ENCODE measurements around the gene SHTN1. TPM values are rescaled to one million over a fixed set of nuclear protein-coding genes. Genes with fewer than 3 reads are reported as not detected.

SHTN1 gene
- total RNA-seq, 1 donor from 2014 or later, result 18.2 TPM

DNA sequence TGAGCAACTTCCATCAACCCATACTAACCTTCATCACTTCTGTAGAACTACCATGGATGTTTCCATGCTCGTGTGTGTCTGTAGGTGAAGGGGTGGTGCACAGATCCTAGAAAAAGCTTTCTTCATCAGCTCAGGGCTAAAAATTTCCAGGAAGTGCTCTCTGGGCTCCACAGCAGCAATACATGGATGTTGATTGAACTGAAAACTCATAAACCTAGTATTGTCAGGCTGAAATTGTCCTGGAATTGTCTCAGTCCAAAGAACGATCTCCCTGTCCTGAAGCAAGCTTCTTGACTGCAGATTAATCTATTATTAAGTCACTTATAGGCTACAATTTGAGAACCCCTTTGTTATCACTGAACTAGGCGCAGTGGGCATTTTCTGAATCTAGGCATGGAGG is 115.9 kb downstream of the SHTN1 start:
- Mint-ChIP-seq H3K4me1 (ENCODE audit: unreplicated experiment) (peaks cover 41% of the 10 kb centered on the region), H3K27me3 (no peaks in the 10 kb centered on the region), H3K4me3 (no peak overlapping the region), H3K27ac (peak overlapping the region; percentile 42), H3K9me3 (no peaks in the 10 kb centered on the region), H3K36me3 (no peaks in the 10 kb centered on the region)
- DNase-seq (ENCODE audit: extremely low spot score, unreplicated experiment), result no peak
- TF ChIP-seq, protein P1, sequence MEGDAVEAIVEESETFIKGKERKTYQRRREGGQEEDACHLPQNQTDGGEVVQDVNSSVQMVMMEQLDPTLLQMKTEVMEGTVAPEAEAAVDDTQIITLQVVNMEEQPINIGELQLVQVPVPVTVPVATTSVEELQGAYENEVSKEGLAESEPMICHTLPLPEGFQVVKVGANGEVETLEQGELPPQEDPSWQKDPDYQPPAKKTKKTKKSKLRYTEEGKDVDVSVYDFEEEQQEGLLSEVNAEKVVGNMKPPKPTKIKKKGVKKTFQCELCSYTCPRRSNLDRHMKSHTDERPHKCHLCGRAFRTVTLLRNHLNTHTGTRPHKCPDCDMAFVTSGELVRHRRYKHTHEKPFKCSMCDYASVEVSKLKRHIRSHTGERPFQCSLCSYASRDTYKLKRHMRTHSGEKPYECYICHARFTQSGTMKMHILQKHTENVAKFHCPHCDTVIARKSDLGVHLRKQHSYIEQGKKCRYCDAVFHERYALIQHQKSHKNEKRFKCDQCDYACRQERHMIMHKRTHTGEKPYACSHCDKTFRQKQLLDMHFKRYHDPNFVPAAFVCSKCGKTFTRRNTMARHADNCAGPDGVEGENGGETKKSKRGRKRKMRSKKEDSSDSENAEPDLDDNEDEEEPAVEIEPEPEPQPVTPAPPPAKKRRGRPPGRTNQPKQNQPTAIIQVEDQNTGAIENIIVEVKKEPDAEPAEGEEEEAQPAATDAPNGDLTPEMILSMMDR (conservative IDR thresholded peaks at IDR 0.05), result no peak

DNA sequence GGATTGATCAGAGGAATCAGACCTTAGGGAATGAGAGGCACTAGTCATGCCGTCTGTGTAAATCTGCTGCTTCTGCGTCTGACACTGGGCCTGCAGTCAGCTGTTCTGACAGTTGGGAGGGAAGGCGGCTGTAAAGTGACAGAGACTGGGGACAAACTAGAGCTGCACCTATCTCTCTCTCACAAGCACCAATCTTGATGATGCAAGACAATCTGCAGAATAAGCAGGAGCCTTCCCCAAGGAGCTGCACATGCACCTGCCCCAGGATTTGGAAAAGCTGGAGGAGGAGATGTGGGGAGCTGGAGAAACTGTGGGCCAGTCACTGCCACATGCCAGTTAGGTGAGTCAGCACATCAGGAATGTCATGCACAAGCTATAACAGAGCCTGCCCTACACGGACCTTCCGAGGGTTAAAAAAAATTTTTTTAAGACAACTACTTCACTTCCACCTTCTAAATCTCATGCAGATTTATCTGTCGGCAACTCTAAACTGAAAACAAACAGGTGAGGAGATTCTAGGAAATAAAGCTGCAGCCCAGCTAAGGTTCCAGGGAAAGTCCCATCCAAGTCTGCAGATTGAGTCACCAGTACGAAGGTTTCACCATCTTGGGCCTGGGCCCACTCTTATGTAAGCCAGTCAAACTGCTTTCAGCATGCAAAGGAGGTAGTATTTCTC is 116.5 kb downstream of the SHTN1 start:
- H3K27ac Mint-ChIP-seq, result peak overlapping the region; percentile 42
- H3K36me3 Mint-ChIP-seq, result no peaks in the 10 kb centered on the region
- no peak for DNase-seq (ENCODE audit: extremely low spot score, unreplicated experiment)
- H3K27me3 Mint-ChIP-seq, result no peaks in the 10 kb centered on the region
- H3K4me1 Mint-ChIP-seq (ENCODE audit: unreplicated experiment), result peaks cover 35% of the 10 kb centered on the region
- no peak overlapping the region for H3K4me3 Mint-ChIP-seq
- H3K9me3 Mint-ChIP-seq, result no peaks in the 10 kb centered on the region
- TF ChIP-seq, protein P1 (conservative IDR thresholded peaks at IDR 0.05), result no peak

DNA sequence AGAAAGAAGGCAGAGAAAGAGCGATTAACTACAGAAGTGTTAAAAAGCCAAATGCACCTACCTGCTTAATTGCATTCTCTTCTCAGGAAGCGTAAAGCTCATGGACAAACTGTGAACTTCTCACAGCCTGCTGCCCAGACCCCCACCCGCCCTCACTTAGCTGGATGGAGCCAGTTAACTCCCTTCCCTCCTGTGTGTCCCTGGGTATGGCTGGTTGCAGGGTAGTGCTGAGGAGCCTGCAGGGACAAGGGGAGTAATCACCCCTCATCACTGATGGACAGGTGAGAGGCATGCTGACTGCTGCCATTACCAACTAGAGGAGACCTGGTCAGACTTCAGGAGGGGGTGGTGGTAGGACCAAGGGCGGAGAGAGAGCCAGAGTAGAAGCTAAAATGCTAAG is 118.2 kb downstream of the SHTN1 start:
- TF ChIP-seq, protein P1 (conservative IDR thresholded peaks at IDR 0.05), result no peak
- H3K4me1 Mint-ChIP-seq (ENCODE audit: unreplicated experiment), result peaks cover 22% of the 10 kb centered on the region

DNA sequence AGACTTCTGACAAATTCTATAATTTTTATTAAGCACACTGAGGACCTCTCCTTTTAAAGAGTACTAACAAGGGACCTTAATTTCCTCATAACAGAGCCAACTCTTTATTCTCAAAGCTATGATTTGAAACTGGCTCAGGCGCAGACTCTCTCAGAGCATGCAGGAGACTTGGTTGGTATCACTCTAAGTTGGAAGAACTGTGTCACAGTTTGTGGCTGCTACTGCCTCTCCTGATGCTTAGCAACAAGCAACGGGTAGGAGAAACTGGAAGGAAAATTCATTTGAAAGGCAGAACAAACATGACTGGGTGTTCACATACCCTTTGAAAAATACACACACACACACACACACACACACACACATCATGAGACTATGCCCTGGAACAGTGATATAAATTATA is 122.3 kb downstream of the SHTN1 start:
- H3K4me3 Mint-ChIP-seq, result no peak overlapping the region
- no peaks in the 10 kb centered on the region for H3K36me3 Mint-ChIP-seq
- DNase-seq (ENCODE audit: extremely low spot score, unreplicated experiment), result no peak
- TF ChIP-seq, protein P1 (conservative IDR thresholded peaks at IDR 0.05), result no peak
- H3K9me3 Mint-ChIP-seq, result no peaks in the 10 kb centered on the region
- peaks cover 5% of the 10 kb centered on the region for H3K4me1 Mint-ChIP-seq (ENCODE audit: unreplicated experiment)
- H3K27me3 Mint-ChIP-seq, result peaks cover 5% of the 10 kb centered on the region
- no peak overlapping the region for H3K27ac Mint-ChIP-seq

More for the DNA sequence above, 118.2 kb downstream of the SHTN1 start:
- no peak overlapping the region for H3K27ac Mint-ChIP-seq
- no peaks in the 10 kb centered on the region for H3K27me3 Mint-ChIP-seq
- no peaks in the 10 kb centered on the region for H3K36me3 Mint-ChIP-seq
- DNase-seq (ENCODE audit: extremely low spot score, unreplicated experiment), result no peak
- H3K9me3 Mint-ChIP-seq, result no peaks in the 10 kb centered on the region
- no peak overlapping the region for H3K4me3 Mint-ChIP-seq

DNA sequence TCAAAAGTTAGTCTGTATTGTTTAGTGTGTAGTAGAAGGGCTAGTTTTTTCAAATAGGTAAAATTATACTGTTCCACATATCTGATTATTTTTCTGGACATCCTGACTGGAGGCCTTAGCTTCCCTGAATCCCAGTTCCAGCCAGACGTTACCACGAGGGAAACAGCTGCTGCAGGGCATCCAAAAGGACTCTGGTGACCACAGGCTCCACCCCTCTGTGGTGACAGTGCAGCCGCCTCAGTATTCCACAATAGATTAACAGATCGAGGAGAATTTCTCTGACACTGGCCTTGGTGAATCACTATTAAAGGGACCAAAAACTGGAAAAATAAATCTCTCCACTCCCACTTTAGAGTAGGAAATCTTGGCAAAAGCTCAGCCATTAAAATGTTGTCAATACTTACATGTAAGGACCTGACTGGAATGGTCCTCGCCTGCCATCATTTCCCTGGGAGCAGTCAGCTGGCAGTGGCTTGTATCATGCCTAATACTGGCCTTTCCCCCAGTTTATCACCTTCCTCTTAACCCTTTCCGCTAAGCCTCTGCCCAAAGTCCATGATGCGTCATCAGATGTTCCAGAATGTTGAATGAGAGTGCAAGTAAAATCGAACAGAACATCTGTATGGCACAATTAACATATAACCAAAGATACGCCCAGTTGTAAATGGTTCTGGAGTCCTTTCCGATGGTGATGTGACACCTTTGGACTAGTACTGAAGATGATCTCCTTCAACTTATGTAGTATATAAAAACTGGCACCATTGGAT is 124.1 kb downstream of the SHTN1 start:
- no peaks in the 10 kb centered on the region for H3K9me3 Mint-ChIP-seq
- H3K36me3 Mint-ChIP-seq, result no peaks in the 10 kb centered on the region
- H3K4me1 Mint-ChIP-seq (ENCODE audit: unreplicated experiment), result no peaks in the 10 kb centered on the region
- no peak overlapping the region for H3K4me3 Mint-ChIP-seq
- TF ChIP-seq, protein P1 (conservative IDR thresholded peaks at IDR 0.05), result no peak
- no peak overlapping the region for H3K27ac Mint-ChIP-seq
- peaks cover 5% of the 10 kb centered on the region for H3K27me3 Mint-ChIP-seq
- no peak for DNase-seq (ENCODE audit: extremely low spot score, unreplicated experiment)
